GM23338 (cell line): ENCODE results near the gene S100A16. TPM values are rescaled to one million over a fixed set of nuclear protein-coding genes. Genes with fewer than 3 reads are reported as not detected.

ENCODE experiments used
- CREB1 ChIP-seq: fragments of 250-450 bp; sonication (Bioruptor Pico); IDR thresholded peaks from 2 replicates; pipeline ENCODE4 v1.5.0; 2020; ENCODE audit warnings: low read depth, mild to moderate bottlenecking, moderate library complexity
- EZH2phosphoT487 ChIP-seq: fragments of 200-600 bp; sonication (generic); IDR thresholded peaks from one replicate; pipeline ENCODE4 v1.8.1; 2018; ENCODE audit warnings: antibody characterized with exemption; ENCODE audit not compliant: unreplicated experiment
- JUNB ChIP-seq: IDR thresholded peaks from one replicate; pipeline ENCODE4 v1.6.1; 2016; ENCODE audit warnings: antibody characterized with exemption; ENCODE audit not compliant: unreplicated experiment
- NANOG ChIP-seq: IDR thresholded peaks from 2 replicates; pipeline ENCODE4 v1.6.1; 2016; ENCODE audit warnings: antibody characterized with exemption, borderline replicate concordance
- POLR2AphosphoS5 ChIP-seq: IDR thresholded peaks from 2 replicates; pipeline ENCODE4 v1.6.1; 2016; ENCODE audit warnings: antibody characterized with exemption, low read depth
- STAT1 ChIP-seq: IDR thresholded peaks from one replicate; pipeline ENCODE4 v1.6.1; 2016; ENCODE audit warnings: antibody characterized with exemption; ENCODE audit not compliant: unreplicated experiment
- ZNF114 ChIP-seq: fragments of 250-450 bp; sonication (Bioruptor Pico); IDR thresholded peaks from 2 replicates; pipeline ENCODE4 v1.5.0; 2020; ENCODE audit warnings: mild to moderate bottlenecking, moderate library complexity
- ZNF331 ChIP-seq: fragments of 250-450 bp; sonication (Bioruptor Pico); IDR thresholded peaks from 2 replicates; pipeline ENCODE4 v1.5.0; 2020; ENCODE audit warnings: low read depth, mild to moderate bottlenecking, moderate library complexity
- polyA plus RNA-seq: library from polyadenylated mRNA; unstranded; fragments of >200 nt; fragmentation: Nextera tagmentation; extraction: Ambion mirVana; gene quantifications from 2 replicates; pipeline ENCODE4 v1.2.1, GENCODE V29; 2016
- total RNA-seq: library from RNA; depleted of rRNA; stranded (reverse); fragments of >200 nt; shearing (Covaris generic); gene quantifications from 2 replicates; pipeline ENCODE4 v1.2.3, GENCODE V29; 2014
- TF ChIP-seq, protein P1 (sequence below): fragments of 250-450 bp; sonication (Bioruptor Pico); IDR thresholded peaks from 2 replicates; pipeline ENCODE4 v1.5.0; 2020; ENCODE audit warnings: mild to moderate bottlenecking, moderate library complexity
- TF ChIP-seq, protein P2 (sequence below): IDR thresholded peaks from 2 replicates; pipeline ENCODE4 v1.6.1; 2016; ENCODE audit warnings: antibody characterized with exemption
- TF ChIP-seq, protein P3 (sequence below), 2 experiments: fragments of 200-600 bp in 1 of 2; sonication (generic) in 1 of 2; conservative IDR thresholded peaks; 2 replicates each; pipeline versions ENCODE4 v1.5.1 to v1.6.1; 2016 to 2017; ENCODE audit warnings: antibody characterized with exemption in 2 of 2, low read depth in 2 of 2, mild to moderate bottlenecking in 2 of 2, moderate library complexity in 1 of 2

The S100A16 gene
- total and polyA plus RNA-seq, 2 experiments from 2014 or later = 13.0 to 20.4 TPM

DNA sequence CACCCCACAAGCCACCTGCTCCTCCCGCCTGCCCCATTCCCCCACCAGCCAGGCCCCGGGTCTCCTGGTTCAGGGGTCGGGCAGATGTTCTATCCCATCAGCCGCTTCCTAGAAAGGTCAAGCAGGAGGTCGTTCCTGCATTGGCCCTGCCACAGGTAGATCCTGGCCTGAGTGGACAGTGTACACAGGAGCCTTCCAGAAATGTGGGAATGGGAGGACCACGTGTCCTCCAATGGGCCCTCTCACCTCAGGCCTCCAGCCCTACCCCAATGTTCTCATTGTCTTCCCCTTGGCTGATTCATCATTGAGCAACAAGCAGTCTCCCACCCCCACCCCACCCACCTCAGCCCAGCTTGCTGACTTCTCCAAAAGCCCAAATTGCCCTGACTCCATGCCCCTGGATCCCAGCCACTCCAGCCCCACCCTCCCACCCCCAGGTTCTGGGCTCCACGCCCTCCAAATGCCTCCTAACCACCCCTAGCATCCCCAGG is 2.1 kb downstream of the S100A16 start (continued):
- TF ChIP-seq, protein P1, sequence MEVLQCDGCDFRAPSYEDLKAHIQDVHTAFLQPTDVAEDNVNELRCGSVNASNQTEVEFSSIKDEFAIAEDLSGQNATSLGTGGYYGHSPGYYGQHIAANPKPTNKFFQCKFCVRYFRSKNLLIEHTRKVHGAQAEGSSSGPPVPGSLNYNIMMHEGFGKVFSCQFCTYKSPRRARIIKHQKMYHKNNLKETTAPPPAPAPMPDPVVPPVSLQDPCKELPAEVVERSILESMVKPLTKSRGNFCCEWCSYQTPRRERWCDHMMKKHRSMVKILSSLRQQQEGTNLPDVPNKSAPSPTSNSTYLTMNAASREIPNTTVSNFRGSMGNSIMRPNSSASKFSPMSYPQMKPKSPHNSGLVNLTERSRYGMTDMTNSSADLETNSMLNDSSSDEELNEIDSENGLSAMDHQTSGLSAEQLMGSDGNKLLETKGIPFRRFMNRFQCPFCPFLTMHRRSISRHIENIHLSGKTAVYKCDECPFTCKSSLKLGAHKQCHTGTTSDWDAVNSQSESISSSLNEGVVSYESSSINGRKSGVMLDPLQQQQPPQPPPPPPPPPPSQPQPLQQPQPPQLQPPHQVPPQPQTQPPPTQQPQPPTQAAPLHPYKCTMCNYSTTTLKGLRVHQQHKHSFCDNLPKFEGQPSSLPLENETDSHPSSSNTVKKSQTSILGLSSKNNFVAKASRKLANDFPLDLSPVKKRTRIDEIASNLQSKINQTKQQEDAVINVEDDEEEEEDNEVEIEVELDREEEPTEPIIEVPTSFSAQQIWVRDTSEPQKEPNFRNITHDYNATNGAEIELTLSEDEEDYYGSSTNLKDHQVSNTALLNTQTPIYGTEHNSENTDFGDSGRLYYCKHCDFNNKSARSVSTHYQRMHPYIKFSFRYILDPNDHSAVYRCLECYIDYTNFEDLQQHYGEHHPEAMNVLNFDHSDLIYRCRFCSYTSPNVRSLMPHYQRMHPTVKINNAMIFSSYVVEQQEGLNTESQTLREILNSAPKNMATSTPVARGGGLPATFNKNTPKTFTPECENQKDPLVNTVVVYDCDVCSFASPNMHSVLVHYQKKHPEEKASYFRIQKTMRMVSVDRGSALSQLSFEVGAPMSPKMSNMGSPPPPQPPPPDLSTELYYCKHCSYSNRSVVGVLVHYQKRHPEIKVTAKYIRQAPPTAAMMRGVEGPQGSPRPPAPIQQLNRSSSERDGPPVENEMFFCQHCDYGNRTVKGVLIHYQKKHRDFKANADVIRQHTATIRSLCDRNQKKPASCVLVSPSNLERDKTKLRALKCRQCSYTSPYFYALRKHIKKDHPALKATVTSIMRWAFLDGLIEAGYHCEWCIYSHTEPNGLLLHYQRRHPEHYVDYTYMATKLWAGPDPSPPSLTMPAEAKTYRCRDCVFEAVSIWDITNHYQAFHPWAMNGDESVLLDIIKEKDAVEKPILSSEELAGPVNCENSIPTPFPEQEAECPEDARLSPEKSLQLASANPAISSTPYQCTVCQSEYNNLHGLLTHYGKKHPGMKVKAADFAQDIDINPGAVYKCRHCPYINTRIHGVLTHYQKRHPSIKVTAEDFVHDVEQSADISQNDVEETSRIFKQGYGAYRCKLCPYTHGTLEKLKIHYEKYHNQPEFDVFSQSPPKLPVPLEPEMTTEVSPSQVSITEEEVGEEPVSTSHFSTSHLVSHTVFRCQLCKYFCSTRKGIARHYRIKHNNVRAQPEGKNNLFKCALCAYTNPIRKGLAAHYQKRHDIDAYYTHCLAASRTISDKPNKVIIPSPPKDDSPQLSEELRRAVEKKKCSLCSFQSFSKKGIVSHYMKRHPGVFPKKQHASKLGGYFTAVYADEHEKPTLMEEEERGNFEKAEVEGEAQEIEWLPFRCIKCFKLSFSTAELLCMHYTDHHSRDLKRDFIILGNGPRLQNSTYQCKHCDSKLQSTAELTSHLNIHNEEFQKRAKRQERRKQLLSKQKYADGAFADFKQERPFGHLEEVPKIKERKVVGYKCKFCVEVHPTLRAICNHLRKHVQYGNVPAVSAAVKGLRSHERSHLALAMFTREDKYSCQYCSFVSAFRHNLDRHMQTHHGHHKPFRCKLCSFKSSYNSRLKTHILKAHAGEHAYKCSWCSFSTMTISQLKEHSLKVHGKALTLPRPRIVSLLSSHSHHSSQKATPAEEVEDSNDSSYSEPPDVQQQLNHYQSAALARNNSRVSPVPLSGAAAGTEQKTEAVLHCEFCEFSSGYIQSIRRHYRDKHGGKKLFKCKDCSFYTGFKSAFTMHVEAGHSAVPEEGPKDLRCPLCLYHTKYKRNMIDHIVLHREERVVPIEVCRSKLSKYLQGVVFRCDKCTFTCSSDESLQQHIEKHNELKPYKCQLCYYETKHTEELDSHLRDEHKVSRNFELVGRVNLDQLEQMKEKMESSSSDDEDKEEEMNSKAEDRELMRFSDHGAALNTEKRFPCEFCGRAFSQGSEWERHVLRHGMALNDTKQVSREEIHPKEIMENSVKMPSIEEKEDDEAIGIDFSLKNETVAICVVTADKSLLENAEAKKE = no peak
- no peak for TF ChIP-seq NANOG
- TF ChIP-seq ZNF114 (CRISPR knock-in tag) = no peak
- no peak for TF ChIP-seq EZH2phosphoT487
- TF ChIP-seq, protein P2, sequence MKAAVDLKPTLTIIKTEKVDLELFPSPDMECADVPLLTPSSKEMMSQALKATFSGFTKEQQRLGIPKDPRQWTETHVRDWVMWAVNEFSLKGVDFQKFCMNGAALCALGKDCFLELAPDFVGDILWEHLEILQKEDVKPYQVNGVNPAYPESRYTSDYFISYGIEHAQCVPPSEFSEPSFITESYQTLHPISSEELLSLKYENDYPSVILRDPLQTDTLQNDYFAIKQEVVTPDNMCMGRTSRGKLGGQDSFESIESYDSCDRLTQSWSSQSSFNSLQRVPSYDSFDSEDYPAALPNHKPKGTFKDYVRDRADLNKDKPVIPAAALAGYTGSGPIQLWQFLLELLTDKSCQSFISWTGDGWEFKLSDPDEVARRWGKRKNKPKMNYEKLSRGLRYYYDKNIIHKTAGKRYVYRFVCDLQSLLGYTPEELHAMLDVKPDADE = no peak
- no peak for TF ChIP-seq ZNF331 (CRISPR knock-in tag)
- no peak for TF ChIP-seq STAT1
- TF ChIP-seq, protein P3, sequence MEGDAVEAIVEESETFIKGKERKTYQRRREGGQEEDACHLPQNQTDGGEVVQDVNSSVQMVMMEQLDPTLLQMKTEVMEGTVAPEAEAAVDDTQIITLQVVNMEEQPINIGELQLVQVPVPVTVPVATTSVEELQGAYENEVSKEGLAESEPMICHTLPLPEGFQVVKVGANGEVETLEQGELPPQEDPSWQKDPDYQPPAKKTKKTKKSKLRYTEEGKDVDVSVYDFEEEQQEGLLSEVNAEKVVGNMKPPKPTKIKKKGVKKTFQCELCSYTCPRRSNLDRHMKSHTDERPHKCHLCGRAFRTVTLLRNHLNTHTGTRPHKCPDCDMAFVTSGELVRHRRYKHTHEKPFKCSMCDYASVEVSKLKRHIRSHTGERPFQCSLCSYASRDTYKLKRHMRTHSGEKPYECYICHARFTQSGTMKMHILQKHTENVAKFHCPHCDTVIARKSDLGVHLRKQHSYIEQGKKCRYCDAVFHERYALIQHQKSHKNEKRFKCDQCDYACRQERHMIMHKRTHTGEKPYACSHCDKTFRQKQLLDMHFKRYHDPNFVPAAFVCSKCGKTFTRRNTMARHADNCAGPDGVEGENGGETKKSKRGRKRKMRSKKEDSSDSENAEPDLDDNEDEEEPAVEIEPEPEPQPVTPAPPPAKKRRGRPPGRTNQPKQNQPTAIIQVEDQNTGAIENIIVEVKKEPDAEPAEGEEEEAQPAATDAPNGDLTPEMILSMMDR (conservative IDR thresholded peaks at IDR 0.05; ENCODE audit: low read depth in 2 of 2) = no peak
- TF ChIP-seq JUNB = no peak
- TF ChIP-seq CREB1 (CRISPR knock-in tag) = no peak
- no peak for TF ChIP-seq POLR2AphosphoS5
